GM21576 (cell line): ENCODE results near the gene CD164L2.

ENCODE experiments used
- ATAC-seq: cut with Tn5 transposase; IDR thresholded peaks from one replicate; pipeline ENCODE4 v1.9.1; 2021; ENCODE audit warnings: mild to moderate bottlenecking, moderate library complexity; ENCODE audit not compliant: unreplicated experiment

Gene CD164L2

GRCh38 chr1:27349784-27350662 is 33.1 kb downstream of the CD164L2 start:
- no peak for ATAC-seq

GRCh38 chr1:27348861-27349783 is 34.0 kb downstream of the CD164L2 start:
- no peak for ATAC-seq

- no peak for ATAC-seq
Measured at GRCh38 chr1:27346991-27347624, 36.0 kb downstream of the CD164L2 start.

GRCh38 chr1:27346357-27346756 is 36.8 kb downstream of the CD164L2 start:
- ATAC-seq: no peak

GRCh38 chr1:27345272-27345671 is 37.9 kb downstream of the CD164L2 start:
- no peak for ATAC-seq

- no peak for ATAC-seq
Measured at GRCh38 chr1:27343639-27344025, 39.5 kb downstream of the CD164L2 start.

GRCh38 chr1:27342778-27343638 is 40.1 kb downstream of the CD164L2 start:
- ATAC-seq: peak; percentile 32

GRCh38 chr1:27342391-27342777 is 40.7 kb downstream of the CD164L2 start:
- peak; percentile 14 for ATAC-seq

GRCh38 chr1:27341525-27342252 is 41.4 kb downstream of the CD164L2 start, which contains the start of gene SYTL1:
SYTL1 (plus strand) TSS chr1:27342022; CDS start chr1:27345335, 3,313 bp downstream.
- peak; percentile 51 for ATAC-seq

- no peak for ATAC-seq
Measured at GRCh38 chr1:27339213-27339612, 43.9 kb downstream of the CD164L2 start.

GRCh38 chr1:27338751-27339150 is 44.4 kb downstream of the CD164L2 start:
- ATAC-seq: no peak

- ATAC-seq: no peak
Measured at GRCh38 chr1:27336756-27337155, 46.4 kb downstream of the CD164L2 start.

GRCh38 chr1:27335506-27336422 is 47.4 kb downstream of the CD164L2 start:
- ATAC-seq: no peak

GRCh38 chr1:27333717-27334279 is 49.3 kb downstream of the CD164L2 start:
- ATAC-seq: no peak

GRCh38 chr1:27332536-27333281 is 50.4 kb downstream of the CD164L2 start:
- no peak for ATAC-seq

GRCh38 chr1:27331922-27332321 is 51.2 kb downstream of the CD164L2 start:
- ATAC-seq: no peak

- no peak for ATAC-seq
Measured at GRCh38 chr1:27331426-27331825, 51.7 kb downstream of the CD164L2 start.
